HG02973 (cell line): ENCODE data around the gene LHFPL6.

ENCODE experiments used
- ATAC-seq: cut with Tn5 transposase; IDR thresholded peaks from one replicate; pipeline ENCODE4 v1.9.1; 2021; ENCODE audit warnings: moderate library complexity; ENCODE audit not compliant: unreplicated experiment

The LHFPL6 gene

GRCh38 chr13:39596176-39596575 lies 6.8 kb downstream of the LHFPL6 start:
- ATAC-seq: no peak

DNA sequence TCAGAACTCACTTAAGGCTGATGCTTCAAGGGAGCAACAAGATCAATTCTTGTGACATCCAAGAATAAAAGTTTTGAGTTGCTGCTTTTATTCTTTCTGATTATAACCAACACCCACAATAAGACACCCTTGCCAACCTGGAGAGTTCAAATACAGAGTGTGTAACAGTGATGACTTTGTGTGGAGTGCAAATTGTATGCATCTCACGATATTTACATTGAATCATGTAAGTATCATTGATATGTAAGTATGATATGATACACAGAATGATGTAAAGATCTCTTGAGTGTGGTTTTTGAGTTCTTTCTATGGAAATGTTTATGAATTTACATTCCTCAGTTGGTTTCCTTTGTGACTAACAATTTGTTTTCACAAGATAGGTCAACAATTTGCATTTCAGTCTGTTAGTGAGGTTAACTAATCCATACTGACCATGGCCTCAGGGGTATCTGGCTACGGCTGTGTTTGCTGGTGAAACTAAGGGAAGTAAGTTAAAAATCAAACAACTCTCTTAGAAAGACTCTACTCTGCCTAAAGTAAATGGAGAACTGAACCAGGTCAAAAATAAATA lies 12.4 kb downstream of the LHFPL6 start:
- ATAC-seq: no peak

- ATAC-seq: no peak
These were observed 14.6 kb downstream of the LHFPL6 start for GRCh38 chr13:39588384-39588783.

DNA sequence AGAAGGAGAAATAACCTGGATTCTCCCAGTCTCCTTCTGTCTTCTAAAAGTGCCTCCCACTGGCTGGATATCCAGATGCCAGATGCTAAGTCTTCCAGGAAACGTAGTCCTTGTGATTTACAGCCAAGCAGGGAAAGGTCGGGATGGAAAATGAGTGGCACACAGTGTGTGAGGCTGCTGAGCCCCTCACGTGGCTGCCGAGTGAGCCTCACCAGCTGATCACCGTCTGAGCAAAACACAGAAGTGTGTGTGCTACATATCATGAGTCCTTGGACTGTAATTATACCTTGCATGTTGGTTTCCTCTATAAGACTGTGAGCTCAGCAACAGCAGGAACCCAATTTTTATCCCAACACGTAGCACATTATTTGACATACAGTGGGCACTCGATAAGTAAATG lies 15.1 kb downstream of the LHFPL6 start:
- no peak for ATAC-seq

DNA sequence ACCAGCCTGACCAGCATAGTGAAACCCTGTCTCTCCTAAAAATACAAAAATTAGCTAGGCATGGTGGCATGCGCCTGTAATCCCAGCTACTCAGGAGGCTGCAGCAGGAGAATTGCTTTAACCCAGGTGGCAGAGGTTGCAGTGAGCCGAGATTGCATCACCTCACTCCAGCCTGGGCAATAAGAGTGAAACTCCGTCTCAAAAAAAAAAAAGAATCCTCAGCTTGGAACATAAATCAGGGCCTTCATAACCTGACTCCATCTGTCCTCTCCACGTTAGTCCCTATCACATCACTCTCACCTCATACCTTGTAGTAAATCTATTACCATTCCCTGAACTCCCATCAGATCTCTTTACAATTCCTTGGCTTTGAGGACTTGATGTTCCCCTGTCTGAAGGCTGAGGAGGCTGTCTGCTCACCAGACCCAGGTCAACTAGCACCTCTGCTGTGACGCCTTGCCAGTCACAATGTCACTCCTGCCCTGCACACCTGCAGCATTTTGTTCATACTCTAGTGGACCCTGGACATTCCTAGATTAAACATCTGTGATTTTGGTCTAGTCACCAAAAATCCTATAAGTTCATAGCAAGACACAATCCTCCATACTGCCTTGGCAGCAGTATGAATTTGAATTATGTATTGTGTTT lies 15.9 kb downstream of the LHFPL6 start:
- ATAC-seq: no peak

- peak; percentile 72 for ATAC-seq
These were observed 16.8 kb downstream of the LHFPL6 start for GRCh38 chr13:39586151-39586550.

- ATAC-seq: no peak
These were observed 17.8 kb downstream of the LHFPL6 start for GRCh38 chr13:39585219-39585618.

DNA sequence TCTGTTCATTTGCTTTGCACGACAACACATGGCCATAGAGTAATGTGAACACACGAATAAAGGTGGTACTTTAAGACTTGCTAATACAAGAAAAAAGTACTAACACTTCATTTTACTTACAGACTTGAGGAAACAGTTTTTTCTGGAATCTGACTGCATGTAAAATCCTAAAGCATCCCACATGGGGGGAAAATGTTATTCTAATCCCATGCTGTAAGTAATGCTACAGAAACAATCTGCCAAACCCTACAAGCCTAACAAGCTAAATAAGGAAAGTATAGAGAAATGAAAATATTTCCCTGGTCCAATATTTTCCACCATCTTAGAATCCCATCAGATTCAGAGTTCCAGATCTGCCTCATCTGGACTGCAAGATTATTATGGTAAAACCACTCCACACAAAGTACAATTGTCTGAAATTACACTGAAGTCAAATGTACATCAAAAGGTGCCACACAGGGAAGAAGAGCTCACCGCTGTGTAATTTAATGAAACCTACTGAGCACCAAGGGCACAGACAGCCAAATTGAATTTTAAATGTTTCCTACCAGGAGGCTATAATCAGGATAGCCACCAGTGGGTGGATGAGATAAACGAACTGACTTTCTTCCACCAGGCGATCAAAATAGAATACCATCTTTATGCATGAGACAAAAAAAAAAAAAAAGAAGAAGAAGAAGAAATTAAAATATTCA lies 22.0 kb downstream of the LHFPL6 start:
- ATAC-seq: no peak

- ATAC-seq: no peak
These were observed 24.1 kb downstream of the LHFPL6 start for GRCh38 chr13:39578821-39579291.

- ATAC-seq: no peak
These were observed 25.0 kb downstream of the LHFPL6 start for GRCh38 chr13:39577838-39578491.

- no peak for ATAC-seq
These were observed 25.8 kb downstream of the LHFPL6 start for GRCh38 chr13:39577203-39577602.

GRCh38 chr13:39575641-39576238 lies 27.3 kb downstream of the LHFPL6 start:
- ATAC-seq: no peak

DNA sequence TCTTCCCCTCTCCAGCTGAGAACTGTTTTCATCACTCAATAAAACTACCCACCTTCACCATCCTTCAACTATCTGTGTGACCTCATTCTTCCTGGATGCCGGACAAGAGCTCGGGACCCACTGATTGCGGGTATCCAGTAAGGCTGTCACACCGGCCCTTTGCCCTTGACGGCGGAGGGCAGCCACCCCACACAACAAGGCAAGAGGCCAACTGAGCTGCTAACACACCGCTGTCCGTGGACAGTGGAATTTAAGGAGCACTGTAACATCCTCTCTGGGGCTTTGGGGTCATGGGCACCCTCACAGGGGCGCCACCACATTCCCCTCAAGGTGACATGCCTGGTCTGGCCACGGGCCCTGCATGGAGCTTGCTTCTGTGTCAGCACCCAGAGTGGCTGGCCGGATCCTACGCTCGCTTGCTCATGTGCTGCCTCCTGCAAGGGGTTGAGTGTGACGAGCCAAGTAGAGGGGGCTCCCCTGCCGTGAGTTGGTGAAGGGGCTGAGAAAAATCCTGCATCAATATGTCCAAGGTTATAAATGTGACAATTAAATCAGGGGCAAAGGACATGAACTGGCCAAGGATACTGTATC lies 31.4 kb downstream of the LHFPL6 start:
- ATAC-seq: no peak

- no peak for ATAC-seq
These were observed 35.4 kb downstream of the LHFPL6 start for GRCh38 chr13:39567569-39567968.

DNA sequence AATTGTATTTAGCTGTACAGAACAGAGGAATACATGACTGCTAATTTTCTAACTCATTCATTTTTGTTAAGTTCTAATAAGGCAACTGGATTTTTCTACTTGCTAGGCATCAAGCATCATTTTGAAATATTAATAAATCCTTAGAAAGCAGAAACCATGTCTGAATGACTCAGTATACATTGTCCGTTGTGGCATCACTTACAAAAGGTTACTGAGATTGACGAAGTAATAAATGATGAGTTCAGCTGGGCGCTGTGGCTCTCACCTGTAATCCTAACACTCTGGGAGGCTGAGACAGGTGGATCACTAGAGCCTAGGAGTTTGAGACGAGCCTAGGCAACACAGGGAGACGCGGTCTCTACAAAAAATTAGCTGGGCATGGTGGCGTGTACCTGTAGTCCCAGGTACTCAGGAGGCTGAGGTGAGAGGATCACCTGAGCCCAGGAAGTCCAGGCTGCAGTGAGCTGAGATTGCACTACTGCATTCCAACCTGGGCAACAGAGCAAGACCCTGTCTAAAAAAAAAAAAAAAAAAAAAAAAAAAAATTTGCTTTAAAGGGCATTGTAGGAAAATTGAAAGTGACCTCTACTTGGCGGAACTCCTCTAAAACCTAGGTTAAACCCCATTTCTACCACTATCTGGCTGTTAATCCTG lies 36.6 kb downstream of the LHFPL6 start:
- no peak for ATAC-seq

GRCh38 chr13:39565036-39565949 lies 37.7 kb downstream of the LHFPL6 start:
- ATAC-seq: no peak

DNA sequence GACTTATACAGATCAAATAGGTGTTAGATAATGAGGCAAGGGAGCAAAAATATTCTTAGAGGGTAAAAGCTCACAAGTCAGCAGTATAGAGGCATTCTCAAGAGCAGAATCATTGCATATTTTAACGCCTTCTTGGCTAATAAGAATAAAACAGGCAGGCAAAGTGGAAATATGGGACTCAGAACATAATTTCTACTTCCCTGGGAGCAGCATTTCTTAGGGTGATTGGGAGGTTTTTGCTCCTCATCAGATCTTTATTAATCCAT lies 39.6 kb downstream of the LHFPL6 start:
- ATAC-seq: no peak

- ATAC-seq: no peak
These were observed 41.0 kb downstream of the LHFPL6 start for GRCh38 chr13:39561971-39562370.

- no peak for ATAC-seq
These were observed 43.1 kb downstream of the LHFPL6 start for GRCh38 chr13:39559847-39560246.
